Fibroblast of skin of left biceps (primary cell): ENCODE results near the gene PHACTR3.
"Not testable (repeated sequence)": the region's sequence is repeated elsewhere in the genome, so short reads cannot be mapped to it uniquely, and the experiment has no call there.

Source experiments
- DNase-seq, 2 experiments: peaks; one replicate each; pipeline ENCODE4 v3.0.0-alpha.2; 2013; ENCODE audit warnings: low read depth in 2 of 2

Gene PHACTR3

GRCh38 chr20:59863058-59863457, 258.7 kb downstream of the PHACTR3 start:
- no peak for DNase-seq

GRCh38 chr20:59864726-59865125, 260.4 kb downstream of the PHACTR3 start:
- no peak for DNase-seq

GRCh38 chr20:59866338-59866737, 262.0 kb downstream of the PHACTR3 start:
- no peak for DNase-seq

- no peak for DNase-seq
Observed at GRCh38 chr20:59871096-59871495, 266.8 kb downstream of the PHACTR3 start.

- DNase-seq = no peak
Observed at GRCh38 chr20:59873409-59873808, 269.1 kb downstream of the PHACTR3 start.

- DNase-seq = no peak
Observed at GRCh38 chr20:59880198-59880597, 275.9 kb downstream of the PHACTR3 start.

GRCh38 chr20:59884494-59884893, 280.2 kb downstream of the PHACTR3 start:
- DNase-seq = no peak

GRCh38 chr20:59888050-59888449, 283.7 kb downstream of the PHACTR3 start:
- no peak for DNase-seq

- DNase-seq = not testable (repeated sequence)
Observed at GRCh38 chr20:59890035-59890434, 285.7 kb downstream of the PHACTR3 start.

GRCh38 chr20:59891581-59891980, 287.2 kb downstream of the PHACTR3 start:
- DNase-seq = no peak

GRCh38 chr20:59895908-59896307, 291.6 kb downstream of the PHACTR3 start:
- DNase-seq = no peak
